AG09309 (cell line): Measurements from ENCODE around the gene SUMO4.

Source experiments
- DNase-seq: peaks from one replicate; pipeline ENCODE4 v3.0.0-alpha.2; 2010; ENCODE audit warnings: low read depth
- H3K4me3 ChIP-seq: 2 replicates; pipeline ENCODE4 v1.5.1; 2011; ENCODE audit warnings: mild to moderate bottlenecking, low read depth, low read length, moderate library complexity; ENCODE audit not compliant: control insufficient read depth
- CTCF ChIP-seq: IDR thresholded peaks from 2 replicates; pipeline ENCODE4 v1.5.1; 2011; ENCODE audit warnings: mild to moderate bottlenecking, low read depth, low read length, inconsistent platforms; ENCODE audit not compliant: insufficient read depth, control insufficient read depth; ENCODE audit errors: missing control alignments

SUMO4 gene

GRCh38 chr6:149433405-149433804 is 33.3 kb downstream of the SUMO4 start:
- no peak for DNase-seq
- TF ChIP-seq CTCF, result no peak

GRCh38 chr6:149433881-149434280 is 33.8 kb downstream of the SUMO4 start:
- DNase-seq, result no peak
- no peak for TF ChIP-seq CTCF
- H3K4me3 ChIP-seq, result no peak overlapping the region

More at GRCh38 chr6:149433405-149433804, 33.3 kb downstream of the SUMO4 start:
- H3K4me3 ChIP-seq, result no peak overlapping the region

GRCh38 chr6:149435919-149436586 is 36.0 kb downstream of the SUMO4 start:
- no peak for TF ChIP-seq CTCF
- no peak for DNase-seq
- H3K4me3 ChIP-seq, result no peak overlapping the region

- no peak for DNase-seq
- TF ChIP-seq CTCF, result no peak
- H3K4me3 ChIP-seq, result no peak overlapping the region
Observed at GRCh38 chr6:149436647-149437046, 36.6 kb downstream of the SUMO4 start.

GRCh38 chr6:149437212-149437611 is 37.1 kb downstream of the SUMO4 start:
- no peak for TF ChIP-seq CTCF
- DNase-seq, result no peak
- no peak overlapping the region for H3K4me3 ChIP-seq

- no peak for TF ChIP-seq CTCF
- no peak overlapping the region for H3K4me3 ChIP-seq
- DNase-seq, result no peak
Observed at GRCh38 chr6:149438855-149439254, 38.8 kb downstream of the SUMO4 start.
